ENCODE data around the gene C1QTNF8.

The C1QTNF8 gene

GRCh38 chr16:1108299-1109252, 12.5 kb upstream of the C1QTNF8 start:
- DNase-seq (ENCODE audit: low read depth), result peak; percentile 20
- no peak for TF ChIP-seq CTCF (conservative IDR thresholded peaks at IDR 0.05; ENCODE audit: low read length)
- H3K4me3 ChIP-seq (ENCODE audit: low read length), result no peak overlapping the region

- no peak for TF ChIP-seq CTCF (conservative IDR thresholded peaks at IDR 0.05; ENCODE audit: low read length)
- DNase-seq (ENCODE audit: low read depth), result no peak
- no peak overlapping the region for H3K4me3 ChIP-seq (ENCODE audit: low read length)
Measured at GRCh38 chr16:1107731-1108130, 11.7 kb upstream of the C1QTNF8 start.

GRCh38 chr16:1107141-1107540, 11.1 kb upstream of the C1QTNF8 start:
- TF ChIP-seq CTCF (conservative IDR thresholded peaks at IDR 0.05; ENCODE audit: low read length), result no peak
- no peak overlapping the region for H3K4me3 ChIP-seq (ENCODE audit: low read length)
- no peak for DNase-seq (ENCODE audit: low read depth)

GRCh38 chr16:1106659-1107058, 10.6 kb upstream of the C1QTNF8 start:
- no peak for TF ChIP-seq CTCF (conservative IDR thresholded peaks at IDR 0.05; ENCODE audit: low read length)
- no peak for DNase-seq (ENCODE audit: low read depth)

GRCh38 chr16:1105888-1106620, 10.0 kb upstream of the C1QTNF8 start:
- peak; percentile 66 for TF ChIP-seq CTCF (conservative IDR thresholded peaks at IDR 0.05; ENCODE audit: low read length)
- peak; percentile 28 for DNase-seq (ENCODE audit: low read depth)
- no peak overlapping the region for H3K4me3 ChIP-seq (ENCODE audit: low read length)

More at GRCh38 chr16:1106659-1107058, 10.6 kb upstream of the C1QTNF8 start:
- no peak overlapping the region for H3K4me3 ChIP-seq (ENCODE audit: low read length)

- H3K4me3 ChIP-seq (ENCODE audit: low read length), result no peak overlapping the region
- no peak for TF ChIP-seq CTCF (conservative IDR thresholded peaks at IDR 0.05; ENCODE audit: low read length)
- no peak for DNase-seq (ENCODE audit: low read depth)
Measured at GRCh38 chr16:1103636-1103980, 7.6 kb upstream of the C1QTNF8 start.
